Adrenal gland (tissue), 12 donors: ENCODE data around the gene UBXN6. TPM values are rescaled to one million over a fixed set of nuclear protein-coding genes. Genes with fewer than 3 reads are reported as not detected.

Source experiments
- DNase-seq, 7 donors: peaks; one replicate each; pipeline ENCODE4 v3.0.0-alpha.2; 2019 to 2020
- H3K27ac ChIP-seq, 5 donors: fragments of 200-600 bp; sonication (generic) in 4 of 5; 1 replicate in 3 of 5; 2 replicates in 2 of 5; pipeline versions ENCODE4 v1.5.1 to v1.8.0; 2016 to 2020; ENCODE audit warnings: mild to moderate bottlenecking in 1 of 5
- H3K27me3 ChIP-seq: fragments of 200-600 bp; 2 replicates; pipeline ENCODE4 v1.8.0; 2021
- H3K36me3 ChIP-seq, 2 donors: fragments of 200-600 bp; replicated peaks in 1 of 2; 1 replicate in 1 of 2; 2 replicates in 1 of 2; pipeline versions ENCODE4 v1.5.1 to v1.8.0; 2018 to 2022
- H3K4me1 ChIP-seq, 2 donors: fragments of 200-600 bp; replicated peaks in 1 of 2; 1 replicate in 1 of 2; 2 replicates in 1 of 2; pipeline versions ENCODE4 v1.5.1 to v1.8.0; 2018 to 2021
- H3K4me3 ChIP-seq, 4 donors: fragments of 200-600 bp; sonication (generic) in 3 of 4; one replicate each; pipeline ENCODE4 v1.5.1; 2016 to 2018
- H3K9me3 ChIP-seq, 3 donors: fragments of 200-600 bp; sonication (generic) in 1 of 3; replicated peaks in 1 of 3; 1 replicate in 2 of 3; 2 replicates in 1 of 3; pipeline versions ENCODE4 v1.5.1 to v1.8.0; 2016 to 2021
- CTCF ChIP-seq, 6 experiments: fragments of 450-650 bp in 4 of 6; fragments of 200-600 bp in 2 of 6; sonication (generic) in 1 of 6; IDR thresholded peaks; 1 replicate in 5 of 6; 2 replicates in 1 of 6; pipeline versions ENCODE4 v1.5.1 to v1.8.0; 2016 to 2021; ENCODE audit warnings: antibody characterized with exemption in 6 of 6, mild to moderate bottlenecking in 2 of 6, moderate library complexity in 1 of 6
- POLR2A ChIP-seq, 2 donors: fragments of 450-650 bp; IDR thresholded peaks; one replicate each; pipeline ENCODE4 v1.6.1; 2017; ENCODE audit warnings: antibody characterized with exemption in 2 of 2, mild to moderate bottlenecking in 2 of 2, moderate library complexity in 1 of 2
- WGBS, 4 donors: extraction: QIAGEN DNeasy Blood & Tissue Kit in 2 of 4; methylation state at CpG; one replicate each; pipeline versions ENCODE4 v1.1.5 to v1.1.7; 2013 to 2017; 5-methylcytosine and 5-hydroxymethylcytosine counted together
- intact Hi-C, 2 donors: fragments of 100-400 bp; cut with DNase I; formaldehyde crosslinking; loops; one replicate each; pipeline versions ENCODE4 v1.14.1 to v1.15.0; 2022 to 2023
- polyA plus RNA-seq, 3 donors: library from polyadenylated mRNA; stranded (reverse); fragments of 200-250 nt in 2 of 3; fragments of 350-450 nt in 1 of 3; fragmentation: Illumina TruSeq in 1 of 3; extraction: RNeasy Lipid Tissue Mini Kit (QIAGEN cat#74804) in 1 of 3; gene quantifications; one replicate each; pipeline ENCODE4 v1.2.3, GENCODE V29; 2013 to 2014
- total RNA-seq, 9 donors: library from RNA; depleted of rRNA in 4 of 9; stranded (reverse); fragments of >200 nt in 4 of 9; fragments of 120-200 nt in 1 of 9; fragmentation: NEBNext Ultra II Directional in 1 of 9; extraction: Animal tissue kit (Norgen Biotek cat#: 25700) in 1 of 9; gene quantifications; one replicate each; pipeline versions ENCODE4 v1.1.0 to v1.2.4, GENCODE V29; 2013 to 2023
- donor health status: healthy with polysubstance abuse.
- donor health status: Bipolar disorder and iron deficiency.
- donor health status: DM: yes; HTN: yes; CAD: no.
- donor health status: DM: no; HTN: no; CAD: no.
- donor health status: DM: no; HTN: no; CAD: no.
- donor health status: DM: yes; HTN: yes; CAD: no.

The UBXN6 gene
- total and polyA plus RNA-seq, 12 donors = 53.9 to 317 (median 254) TPM

DNA sequence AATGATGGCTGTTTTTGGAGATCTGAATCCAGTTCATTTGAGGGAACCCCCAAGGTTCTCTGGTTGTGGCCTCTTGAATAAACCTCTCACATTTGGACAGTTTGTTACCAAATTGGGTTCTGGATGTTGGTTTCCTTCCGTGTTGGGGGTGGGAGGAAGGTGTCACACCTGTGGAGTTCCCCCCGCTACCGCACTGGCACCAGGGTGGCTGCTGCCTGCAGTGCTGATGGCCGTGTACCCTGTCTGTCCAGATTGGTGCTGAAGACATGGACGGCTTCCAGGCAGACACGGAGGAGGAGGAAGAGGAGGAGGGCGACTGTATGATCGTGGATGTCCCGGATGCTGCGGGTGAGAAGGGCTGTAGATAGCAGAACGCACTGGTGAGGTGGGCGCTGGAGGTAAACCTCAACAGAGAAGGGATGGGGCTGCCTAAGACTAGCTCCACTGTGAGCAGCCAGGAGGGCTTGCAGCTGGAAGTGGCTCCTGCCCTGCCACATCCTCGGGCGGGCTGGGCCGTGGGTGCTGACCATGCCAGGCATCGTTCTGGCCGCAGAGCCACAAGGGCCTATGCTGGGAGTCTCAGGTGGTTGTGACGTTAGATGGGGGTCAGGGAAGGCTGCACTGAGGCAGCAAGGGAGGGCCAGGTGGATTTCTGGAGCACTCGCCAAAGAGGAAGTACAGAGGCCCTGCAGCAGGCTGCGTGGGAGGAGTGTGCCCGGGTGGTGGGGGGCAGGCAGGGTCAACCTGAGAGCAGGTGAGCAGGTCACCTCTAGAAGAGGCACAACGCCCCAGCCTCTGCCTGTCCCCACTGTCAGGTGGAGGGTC, 15.4 kb downstream of the UBXN6 start:
- Histone ChIP-seq H3K4me1 (peaks cover 15 to 27% of the 10 kb centered on the region in 2 donors), H3K27ac (no peak overlapping the region), H3K4me3 (no peak overlapping the region), H3K27me3 (no peaks in the 10 kb centered on the region), H3K9me3 (no peaks in the 10 kb centered on the region), H3K36me3 (peaks cover 0 to 35% of the 10 kb centered on the region in 2 donors)
- no peak for TF ChIP-seq CTCF (IDR thresholded peaks at IDR 0.05)
- no peak for TF ChIP-seq POLR2A (IDR thresholded peaks at IDR 0.05)
- intact Hi-C loops = no loop called here
- DNase-seq = no peak
- WGBS, 4 donors = 81 to 89% (median 88%) methylated on average over 15 to 22 of the region's 22 CpGs

- WGBS, 4 donors = 90 to 94% (median 93%) methylated on average over 12 of the region's 12 CpGs
- H3K27me3 ChIP-seq = no peaks in the 10 kb centered on the region
- intact Hi-C loops = no loop called here
- peaks cover 0 to 5% of the 10 kb centered on the region in 2 donors for H3K36me3 ChIP-seq
- H3K9me3 ChIP-seq = no peaks in the 10 kb centered on the region
- H3K4me3 ChIP-seq = no peak overlapping the region
- H3K4me1 ChIP-seq = no peaks in the 10 kb centered on the region
- no peak overlapping the region for H3K27ac ChIP-seq
- no peak for DNase-seq
- no peak for TF ChIP-seq POLR2A (IDR thresholded peaks at IDR 0.05)
- TF ChIP-seq CTCF (IDR thresholded peaks at IDR 0.05) = no peak
Observed at GRCh38 chr19:4439243-4439642, 18.4 kb downstream of the UBXN6 start.

DNA sequence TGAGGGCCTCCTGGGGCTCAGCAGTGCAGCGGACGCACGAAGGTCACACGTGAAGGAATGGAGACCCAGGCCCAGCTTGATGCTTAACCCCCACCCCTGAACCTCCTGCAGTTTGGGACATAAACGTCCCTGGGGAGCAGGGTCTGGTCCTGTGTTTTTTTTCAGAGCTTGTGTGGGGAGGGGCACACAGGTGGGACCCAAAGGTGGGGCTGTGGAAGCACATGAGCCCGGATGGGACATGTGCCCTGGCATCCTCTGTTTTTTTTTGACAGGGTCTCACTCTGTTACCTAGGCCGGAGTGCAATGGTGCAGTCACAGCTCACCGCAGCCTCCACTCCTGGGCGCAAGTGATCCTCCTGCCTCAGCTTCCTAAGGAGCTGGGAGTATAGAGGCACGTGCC, 20.5 kb downstream of the UBXN6 start:
- Histone ChIP-seq H3K4me3 (no peak overlapping the region), H3K27me3 (no peaks in the 10 kb centered on the region), H3K4me1 (no peaks in the 10 kb centered on the region), H3K9me3 (no peaks in the 10 kb centered on the region), H3K27ac (no peak overlapping the region), H3K36me3 (no peaks in the 10 kb centered on the region)
- TF ChIP-seq POLR2A (IDR thresholded peaks at IDR 0.05) (no peak), CTCF (IDR thresholded peaks at IDR 0.05) (no peak)
- 95 to 100% (median 96%) methylated on average over 4 to 10 of the region's 10 CpGs for WGBS, 4 donors
- intact Hi-C loops = no loop called here
- no peak for DNase-seq

- no peak overlapping the region for H3K4me3 ChIP-seq
- no peaks in the 10 kb centered on the region for H3K9me3 ChIP-seq
- DNase-seq = no peak
- WGBS, 4 donors = 86 to 98% (median 91%) methylated on average over 1 to 7 of the region's 7 CpGs
- H3K27me3 ChIP-seq = no peaks in the 10 kb centered on the region
- H3K4me1 ChIP-seq = no peaks in the 10 kb centered on the region
- no peak overlapping the region for H3K27ac ChIP-seq
- intact Hi-C loops = no loop called here
- no peaks in the 10 kb centered on the region for H3K36me3 ChIP-seq
- TF ChIP-seq CTCF (IDR thresholded peaks at IDR 0.05) (no peak), POLR2A (IDR thresholded peaks at IDR 0.05) (no peak)
Observed at GRCh38 chr19:4436231-4436630, 21.4 kb downstream of the UBXN6 start.
